ENCODE data around the gene TAF4B.
A peak's percentile ranks its signal among the peaks of the same experiment; 100 is the strongest.
"Not testable (repeated sequence)": the region's sequence is repeated elsewhere in the genome, so short reads cannot be mapped to it uniquely, and the experiment has no call there.

Gene TAF4B

DNA sequence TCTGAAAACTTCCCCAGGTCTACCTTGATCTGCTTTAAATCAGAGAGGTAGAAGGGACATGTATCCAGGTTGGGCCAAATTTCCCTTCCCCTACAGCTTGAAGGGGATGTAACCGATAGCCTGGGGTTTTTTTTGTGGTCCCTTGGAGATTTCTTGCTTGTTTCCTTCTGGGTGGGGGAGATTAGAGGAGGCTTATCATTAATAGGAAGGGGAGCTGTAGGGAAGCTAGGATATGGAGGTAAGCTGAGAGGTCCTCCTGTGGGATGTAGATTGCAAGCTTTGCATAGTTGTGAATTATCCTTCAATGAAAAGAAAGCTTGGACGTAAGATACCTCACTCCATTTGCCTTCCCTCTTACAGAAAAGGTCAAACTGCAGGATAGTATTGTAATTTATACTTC is 11.1 kb downstream of the TAF4B start:
- DNase-seq, result not testable (repeated sequence)

- not testable (repeated sequence) for DNase-seq
Observed at GRCh38 chr18:26238718-26239117, 12.5 kb downstream of the TAF4B start.

DNA sequence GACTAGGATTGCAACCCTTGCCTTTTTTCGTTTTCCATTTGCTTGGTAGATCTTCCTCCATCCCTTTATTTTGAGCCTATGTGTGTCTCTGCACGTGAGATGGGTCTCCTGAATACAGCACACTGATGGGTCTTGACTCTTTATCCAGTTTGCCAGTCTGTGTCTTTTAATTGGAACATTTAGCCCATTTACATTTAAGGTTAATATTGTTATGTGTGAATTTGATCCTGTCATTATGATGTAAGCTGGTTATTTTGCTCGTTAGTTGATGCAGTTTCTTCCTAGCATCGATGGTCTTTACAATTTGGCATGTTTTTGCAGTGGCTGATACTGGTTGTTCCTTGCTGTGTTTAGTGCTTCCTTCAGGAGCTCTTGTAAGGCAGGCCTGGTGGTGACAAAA is 16.1 kb downstream of the TAF4B start:
- DNase-seq, result not testable (repeated sequence)

DNA sequence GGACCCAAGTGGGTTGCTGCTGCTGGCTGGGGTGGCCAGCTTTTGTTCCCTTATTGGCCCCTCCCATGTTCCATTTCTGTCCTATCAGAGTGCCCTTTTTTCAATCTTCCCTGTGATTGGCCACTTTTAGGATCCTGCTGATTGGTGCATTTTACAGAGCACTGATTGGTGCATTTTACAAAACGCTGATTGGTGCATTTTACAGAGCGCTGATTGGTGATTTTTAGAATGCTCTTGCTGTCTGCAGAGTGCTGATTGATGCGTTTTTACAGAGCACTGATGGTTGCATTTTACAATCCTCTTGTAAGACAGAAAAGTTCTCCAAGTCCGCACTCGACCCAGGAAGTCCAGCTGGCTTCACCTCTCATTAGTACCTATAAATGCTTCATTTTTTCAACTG is 19.2 kb downstream of the TAF4B start:
- not testable (repeated sequence) for DNase-seq

GRCh38 chr18:26252411-26252810 is 26.2 kb downstream of the TAF4B start:
- no peak for DNase-seq

GRCh38 chr18:26254808-26255207 is 28.6 kb downstream of the TAF4B start:
- not testable (repeated sequence) for DNase-seq

- DNase-seq, result no peak
Observed at GRCh38 chr18:26255695-26256622, 29.7 kb downstream of the TAF4B start.

DNA sequence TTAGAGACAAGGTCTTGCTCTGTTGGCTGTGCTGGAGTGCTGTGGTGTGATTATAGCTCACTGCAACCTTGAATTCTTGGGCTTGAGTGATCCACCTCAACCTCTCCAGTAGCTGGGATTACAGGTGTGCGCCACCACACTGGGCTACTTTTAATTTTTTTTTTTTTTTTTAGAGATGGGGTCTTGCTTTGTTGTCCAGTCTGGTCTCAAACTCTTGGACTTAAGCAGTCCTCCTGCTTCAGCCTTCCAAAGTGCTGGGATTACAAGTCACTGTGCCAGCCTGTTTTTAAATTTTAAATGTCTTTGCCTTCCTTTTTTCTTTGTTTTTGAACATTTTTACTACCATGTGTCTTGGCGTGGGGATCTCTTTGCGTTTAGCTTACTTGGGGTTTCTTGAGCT is 32.5 kb downstream of the TAF4B start:
- no peak for DNase-seq

DNA sequence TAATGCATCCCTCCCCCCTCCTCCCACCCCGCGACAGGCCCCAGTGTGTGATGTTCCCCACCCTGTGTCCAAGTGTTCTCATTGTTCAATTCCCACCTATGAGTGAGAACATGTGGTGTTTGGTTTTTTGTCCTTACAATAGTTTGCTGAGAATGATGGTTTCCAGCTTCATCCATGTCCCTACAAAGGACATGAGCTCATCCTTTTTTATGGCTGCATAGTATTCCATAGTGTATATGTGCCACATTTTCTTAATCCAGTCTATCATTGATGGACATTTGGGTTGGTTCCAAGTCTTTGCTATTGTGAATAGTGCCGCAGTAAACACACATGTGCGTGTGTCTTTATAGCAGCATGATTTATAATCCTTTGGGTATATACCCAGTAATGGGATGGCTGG is 33.2 kb downstream of the TAF4B start:
- not testable (repeated sequence) for DNase-seq

DNA sequence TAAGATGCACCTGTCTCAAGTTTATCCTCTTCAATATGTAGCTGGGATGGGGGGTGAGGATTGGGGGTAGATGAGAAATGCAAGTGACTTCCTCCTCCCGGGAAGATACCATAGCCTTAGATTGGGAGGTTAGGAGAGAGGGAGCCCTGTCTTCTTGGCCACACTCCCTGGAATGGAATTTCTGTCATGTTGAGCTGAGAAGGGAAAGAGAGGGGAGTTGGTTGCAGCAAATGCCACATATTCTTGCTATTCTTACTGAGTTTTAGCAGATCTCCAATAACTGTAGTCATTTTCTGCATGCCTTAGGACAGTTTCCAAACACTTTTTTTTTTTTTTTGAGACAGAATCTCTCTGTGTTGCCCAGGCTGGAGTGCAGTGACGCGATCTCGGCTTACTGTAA is 35.9 kb downstream of the TAF4B start:
- DNase-seq, result no peak

DNA sequence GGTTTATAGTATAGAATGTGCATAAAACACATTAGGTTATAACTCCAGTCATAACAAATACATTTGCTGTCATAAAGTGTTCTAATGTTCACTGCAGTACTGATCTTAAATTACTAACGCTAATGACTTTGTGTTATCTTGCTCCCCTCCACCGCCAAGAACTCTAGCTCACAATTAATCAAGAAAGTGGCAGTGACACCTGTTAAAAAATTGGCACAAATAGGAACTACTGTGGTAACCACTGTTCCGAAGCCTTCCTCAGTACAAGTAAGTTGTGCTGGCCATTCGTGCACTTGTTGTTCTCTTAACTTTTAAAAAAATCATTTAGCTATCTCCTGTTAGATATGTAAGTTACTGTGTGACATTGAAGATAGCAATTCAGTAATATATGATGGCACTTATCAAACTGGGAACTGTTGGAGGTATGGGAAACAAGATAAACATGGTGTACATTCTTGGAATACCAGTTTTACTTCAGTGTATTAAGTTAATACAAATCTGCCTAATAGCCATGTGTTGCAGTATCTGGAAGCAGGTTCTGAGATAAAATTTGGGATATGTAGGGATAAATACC is 41.2 kb downstream of the TAF4B start:
- DNase-seq, result no peak

DNA sequence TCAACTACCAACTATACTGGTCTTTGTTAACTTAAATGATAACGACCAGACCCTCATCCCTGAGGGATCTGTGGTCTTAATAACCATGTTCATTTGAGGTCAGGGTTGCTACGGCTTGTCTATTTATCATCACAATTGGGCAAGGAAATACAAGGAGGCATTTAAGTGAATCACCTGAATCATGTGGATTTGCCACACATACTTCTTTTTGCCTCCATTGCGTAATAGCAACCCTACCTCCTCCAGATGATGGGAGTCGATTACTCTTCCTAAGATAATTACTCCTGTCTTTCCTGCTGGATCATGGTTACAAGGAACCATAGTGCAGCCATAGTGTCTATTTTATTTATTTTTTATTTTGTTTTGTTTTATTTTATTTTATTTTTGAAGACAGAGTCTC is 42.2 kb downstream of the TAF4B start:
- DNase-seq, result no peak

- no peak for DNase-seq
Observed at GRCh38 chr18:26271917-26272549, 45.8 kb downstream of the TAF4B start.

GRCh38 chr18:26277374-26277773 is 51.1 kb downstream of the TAF4B start:
- DNase-seq, result no peak

DNA sequence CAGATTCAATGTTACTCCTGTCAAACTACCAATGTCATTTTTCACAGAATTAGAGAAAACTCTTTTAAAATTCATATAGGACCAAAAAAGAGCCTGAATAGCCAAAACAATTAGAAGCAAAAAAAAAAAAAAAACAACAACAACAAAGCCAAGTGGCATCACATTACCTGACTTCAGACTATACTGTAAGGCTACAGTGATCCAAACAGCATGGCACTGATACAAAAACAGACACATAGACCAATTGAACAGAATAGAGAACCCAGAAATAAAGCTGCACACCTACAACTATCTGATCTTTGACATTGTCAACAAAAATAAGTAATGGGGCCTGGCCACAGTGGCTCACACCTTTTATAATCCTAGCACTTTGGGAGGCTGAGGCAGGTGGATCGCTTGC is 53.2 kb downstream of the TAF4B start:
- no peak for DNase-seq

GRCh38 chr18:26286008-26286407 is 59.8 kb downstream of the TAF4B start:
- DNase-seq, result no peak

GRCh38 chr18:26287644-26288043 is 61.4 kb downstream of the TAF4B start:
- DNase-seq, result no peak

GRCh38 chr18:26290385-26290784 is 64.1 kb downstream of the TAF4B start:
- DNase-seq, result no peak

- no peak for DNase-seq
Observed at GRCh38 chr18:26293982-26294381, 67.7 kb downstream of the TAF4B start.

DNA sequence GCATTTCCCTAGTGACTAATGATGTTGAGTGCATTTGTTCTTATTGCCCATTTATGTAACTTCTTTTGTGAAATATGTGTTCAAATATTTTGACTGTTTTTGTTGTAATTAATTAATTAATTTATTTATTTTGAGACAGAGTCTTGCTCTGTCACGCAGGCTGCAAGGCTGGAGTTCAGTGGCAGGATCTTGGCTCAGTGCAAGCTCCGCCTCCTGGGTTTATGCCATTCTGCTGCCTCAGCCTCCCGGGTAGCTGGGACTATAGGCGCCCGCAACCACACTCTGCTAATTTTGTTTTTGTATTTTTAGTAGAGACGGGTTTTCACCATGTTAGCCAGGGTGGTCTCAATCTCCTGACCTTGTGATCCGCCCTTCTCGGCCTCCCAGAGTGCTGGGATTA is 71.9 kb downstream of the TAF4B start:
- DNase-seq, result no peak

- DNase-seq, result peak; percentile 30
Observed at GRCh38 chr18:26301681-26302080, 75.4 kb downstream of the TAF4B start.

DNA sequence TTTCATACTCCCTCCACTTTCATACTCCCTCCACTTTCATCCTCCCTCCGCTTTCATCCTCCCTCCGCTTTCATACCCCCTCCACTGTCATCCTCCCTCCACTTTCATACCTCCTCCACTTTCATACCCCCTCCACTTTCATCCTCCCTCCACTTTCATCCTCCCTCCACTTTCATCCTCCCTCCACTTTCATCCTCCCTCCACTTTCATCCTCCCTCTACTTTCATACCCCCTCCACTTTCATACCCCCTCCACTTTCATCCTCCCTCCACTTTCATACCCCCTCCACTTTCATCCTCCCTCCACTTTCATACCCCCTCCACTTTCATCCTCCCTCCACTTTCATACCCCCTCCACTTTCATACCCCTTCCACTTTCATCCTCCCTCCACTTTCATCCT is 77.0 kb downstream of the TAF4B start:
- not testable (repeated sequence) for DNase-seq

DNA sequence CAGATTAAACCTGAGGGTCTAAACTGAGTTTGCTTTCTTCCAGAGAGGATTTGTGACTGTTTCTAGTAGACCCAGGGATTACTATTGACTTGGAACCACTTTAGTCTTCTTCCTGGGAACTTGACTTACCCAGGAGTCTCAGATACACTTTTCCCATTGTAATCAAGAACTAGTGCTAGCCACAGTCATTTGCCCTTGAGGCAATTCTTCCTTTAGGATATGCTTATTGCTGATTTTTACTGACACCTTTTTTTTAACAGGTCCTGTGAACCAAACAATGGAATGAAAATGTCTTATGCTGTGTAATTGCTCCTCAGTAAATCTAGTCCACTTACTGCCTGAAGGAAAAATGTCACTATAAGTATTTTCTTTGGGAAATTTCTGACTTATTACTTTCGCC is 78.3 kb downstream of the TAF4B start:
- DNase-seq, result no peak
